Calu3 (cell line): Measurements from ENCODE around the gene HBS1L. TPM values are rescaled to one million over a fixed set of nuclear protein-coding genes. Genes with fewer than 3 reads are reported as not detected.

Experiments
- BruUV-seq: library from RNA; stranded (reverse); fragments of 400-500 nt; replicated peaks from 2 replicates; lab custom pipeline; 2021; lab: Mats Ljungman, UMichigan
- CTCF ChIA-PET: fragments of 300-600 bp; sonication (Branson Sonifier 250); formaldehyde crosslinking; loops from one replicate; lab custom pipeline; 2022; ENCODE audit warnings: antibody characterized with exemption; lab: Charles Lee
- DNase-seq: peaks from one replicate; pipeline ENCODE4 v3.0.0; 2022
- H3K27ac Mint-ChIP-seq: one replicate; pipeline ENCODE4 v1.8.0; 2022; ENCODE audit warnings: mixed read lengths; ENCODE audit not compliant: unreplicated experiment
- H3K27me3 Mint-ChIP-seq: one replicate; pipeline ENCODE4 v1.8.0; 2022; ENCODE audit warnings: mixed read lengths; ENCODE audit not compliant: unreplicated experiment
- H3K36me3 Mint-ChIP-seq: one replicate; pipeline ENCODE4 v1.8.0; 2022; ENCODE audit warnings: mild to moderate bottlenecking, moderate library complexity, mixed read lengths; ENCODE audit not compliant: insufficient read depth, unreplicated experiment
- H3K4me1 Mint-ChIP-seq: one replicate; pipeline ENCODE4 v1.8.0; 2022; ENCODE audit warnings: mild to moderate bottlenecking, low read depth, mixed read lengths; ENCODE audit not compliant: unreplicated experiment
- H3K4me3 Mint-ChIP-seq: one replicate; pipeline ENCODE4 v1.8.0; 2022; ENCODE audit warnings: mild to moderate bottlenecking, low read depth, moderate library complexity, mixed read lengths; ENCODE audit not compliant: unreplicated experiment
- H3K9me3 Mint-ChIP-seq: one replicate; pipeline ENCODE4 v1.8.0; 2022; ENCODE audit warnings: low read depth, mixed read lengths; ENCODE audit not compliant: unreplicated experiment
- intact Hi-C: fragments of 100-400 bp; cut with micrococcal nuclease; formaldehyde crosslinking; loops from one replicate; pipeline ENCODE4 v1.10.0; 2022; ENCODE audit not compliant: unreplicated experiment
- total RNA-seq: library from RNA; stranded (reverse); gene quantifications from 2 replicates; pipeline ENCODE4 v1.2.3, GENCODE V29; 2022
- TF ChIP-seq, protein P1 (sequence below): fragments of 200-600 bp; IDR thresholded peaks from one replicate; pipeline ENCODE4 v1.8.0; 2022; ENCODE audit warnings: antibody characterized with exemption; ENCODE audit not compliant: unreplicated experiment

The HBS1L gene
- total RNA-seq, 1 experiment from 2014 or later, result 50.0 TPM

DNA sequence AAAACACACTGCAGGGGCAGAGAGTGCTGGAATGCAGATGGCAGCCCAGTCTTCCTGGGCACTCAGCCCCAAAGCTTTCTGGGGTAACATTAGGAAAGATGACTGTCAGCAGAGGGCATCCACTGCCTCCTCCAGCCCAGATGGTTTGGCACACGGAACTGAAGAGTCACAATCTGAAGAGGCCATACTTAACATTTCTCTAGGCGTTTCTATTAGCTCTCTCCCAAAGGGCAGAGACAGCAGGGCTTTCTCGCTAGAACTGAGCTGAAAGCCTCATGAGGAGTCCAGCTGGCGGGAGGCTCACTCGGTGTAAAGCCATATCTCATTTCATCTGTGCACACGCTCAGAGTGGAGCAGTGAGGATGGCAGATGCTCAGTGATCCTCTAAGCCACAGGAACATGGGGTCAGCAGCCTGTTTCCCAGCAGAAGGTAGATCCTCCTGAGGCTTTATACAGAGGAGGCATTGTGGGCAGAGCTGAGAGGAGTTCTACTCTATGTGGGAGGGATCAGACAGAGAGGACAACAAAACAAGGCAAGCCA, 132.8 kb downstream of the HBS1L start:
- CTCF ChIA-PET, result no interaction called here

DNA sequence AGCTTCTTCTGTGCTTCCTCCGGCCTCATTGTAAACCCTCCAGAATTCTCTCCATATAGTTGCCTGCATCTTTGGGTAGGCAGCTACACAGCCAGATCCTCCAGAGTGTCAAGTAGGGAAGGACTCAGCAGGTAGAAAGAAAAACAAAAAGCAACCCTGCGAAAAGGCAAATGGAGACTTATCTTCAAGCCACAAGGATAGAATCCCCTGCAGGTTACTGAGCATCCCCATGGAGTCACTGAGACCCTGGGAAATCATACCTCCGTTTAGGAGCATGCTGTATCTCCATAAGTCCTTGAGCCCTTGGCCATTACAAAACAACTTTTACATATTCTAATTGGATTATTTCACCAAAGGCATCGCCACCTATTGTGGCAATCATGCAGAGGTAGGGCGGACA, 133.3 kb downstream of the HBS1L start:
- no peak overlapping the region for H3K4me3 Mint-ChIP-seq
- no peak overlapping the region for H3K27ac Mint-ChIP-seq
- H3K9me3 Mint-ChIP-seq, result no peaks in the 10 kb centered on the region
- intact Hi-C loops, result no loop called here
- no TSS peak for BruUV-seq
- TF ChIP-seq, protein P1, sequence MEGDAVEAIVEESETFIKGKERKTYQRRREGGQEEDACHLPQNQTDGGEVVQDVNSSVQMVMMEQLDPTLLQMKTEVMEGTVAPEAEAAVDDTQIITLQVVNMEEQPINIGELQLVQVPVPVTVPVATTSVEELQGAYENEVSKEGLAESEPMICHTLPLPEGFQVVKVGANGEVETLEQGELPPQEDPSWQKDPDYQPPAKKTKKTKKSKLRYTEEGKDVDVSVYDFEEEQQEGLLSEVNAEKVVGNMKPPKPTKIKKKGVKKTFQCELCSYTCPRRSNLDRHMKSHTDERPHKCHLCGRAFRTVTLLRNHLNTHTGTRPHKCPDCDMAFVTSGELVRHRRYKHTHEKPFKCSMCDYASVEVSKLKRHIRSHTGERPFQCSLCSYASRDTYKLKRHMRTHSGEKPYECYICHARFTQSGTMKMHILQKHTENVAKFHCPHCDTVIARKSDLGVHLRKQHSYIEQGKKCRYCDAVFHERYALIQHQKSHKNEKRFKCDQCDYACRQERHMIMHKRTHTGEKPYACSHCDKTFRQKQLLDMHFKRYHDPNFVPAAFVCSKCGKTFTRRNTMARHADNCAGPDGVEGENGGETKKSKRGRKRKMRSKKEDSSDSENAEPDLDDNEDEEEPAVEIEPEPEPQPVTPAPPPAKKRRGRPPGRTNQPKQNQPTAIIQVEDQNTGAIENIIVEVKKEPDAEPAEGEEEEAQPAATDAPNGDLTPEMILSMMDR, result no peak
- no peaks in the 10 kb centered on the region for H3K36me3 Mint-ChIP-seq
- no peak for DNase-seq
- H3K4me1 Mint-ChIP-seq, result no peaks in the 10 kb centered on the region
- CTCF ChIA-PET, result no interaction called here
- no peaks in the 10 kb centered on the region for H3K27me3 Mint-ChIP-seq

More for the DNA sequence above, 132.8 kb downstream of the HBS1L start:
- H3K4me3 Mint-ChIP-seq, result no peak overlapping the region
- DNase-seq, result no peak
- BruUV-seq, result no TSS peak
- no peaks in the 10 kb centered on the region for H3K36me3 Mint-ChIP-seq
- H3K9me3 Mint-ChIP-seq, result no peaks in the 10 kb centered on the region
- H3K4me1 Mint-ChIP-seq, result no peaks in the 10 kb centered on the region
- H3K27me3 Mint-ChIP-seq, result no peaks in the 10 kb centered on the region
- TF ChIP-seq, protein P1, result no peak
- H3K27ac Mint-ChIP-seq, result no peak overlapping the region
- intact Hi-C loops, result no loop called here

DNA sequence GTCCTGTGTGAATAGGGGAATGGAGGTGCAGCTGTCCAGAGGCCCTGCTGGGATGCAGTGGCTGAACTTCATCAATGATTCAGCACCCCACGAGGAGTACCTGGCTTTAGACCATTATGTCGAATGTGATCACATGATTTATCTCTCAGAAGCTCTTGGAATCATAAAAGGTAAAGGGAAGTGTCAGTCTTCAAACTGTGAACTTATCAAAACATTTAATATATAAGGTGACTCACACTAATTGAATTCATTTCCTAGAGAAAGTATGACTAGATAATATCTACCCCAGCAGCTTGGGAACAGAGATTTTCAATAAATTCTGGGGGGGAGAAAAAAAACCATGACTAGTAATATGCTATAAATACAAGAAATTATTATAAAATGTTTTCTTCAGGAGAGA, 134.2 kb downstream of the HBS1L start:
- no peak for DNase-seq
- no TSS peak for BruUV-seq

GRCh38 chr6:134918418-134918961, 136.1 kb downstream of the HBS1L start:
- intact Hi-C loops, result no loop called here
- no peak overlapping the region for H3K4me3 Mint-ChIP-seq

More for the DNA sequence above, 134.2 kb downstream of the HBS1L start:
- TF ChIP-seq, protein P1, result no peak
- CTCF ChIA-PET, result no interaction called here
- no peaks in the 10 kb centered on the region for H3K9me3 Mint-ChIP-seq
- no peaks in the 10 kb centered on the region for H3K4me1 Mint-ChIP-seq
- H3K4me3 Mint-ChIP-seq, result no peak overlapping the region
- H3K36me3 Mint-ChIP-seq, result no peaks in the 10 kb centered on the region
- H3K27ac Mint-ChIP-seq, result no peak overlapping the region
- intact Hi-C loops, result no loop called here
- no peaks in the 10 kb centered on the region for H3K27me3 Mint-ChIP-seq

More at GRCh38 chr6:134918418-134918961, 136.1 kb downstream of the HBS1L start:
- Mint-ChIP-seq H3K9me3 (no peaks in the 10 kb centered on the region), H3K36me3 (no peaks in the 10 kb centered on the region), H3K27me3 (no peaks in the 10 kb centered on the region), H3K27ac (no peak overlapping the region), H3K4me1 (no peaks in the 10 kb centered on the region)
- CTCF ChIA-PET, result no interaction called here
- no peak for DNase-seq
- TF ChIP-seq, protein P1, result no peak
- BruUV-seq, result no TSS peak
